ENCODE results near the gene INSL3. TPM values are rescaled to one million over a fixed set of nuclear protein-coding genes. Genes with fewer than 3 reads are reported as not detected.

Gene INSL3
- total RNA-seq, 1 donor from 2014 or later: not detected

- Histone ChIP-seq H3F3A (ENCODE audit: low read depth) (no peaks in the 10 kb centered on the region), H3K4me2 (no peak overlapping the region), H3K27me3 (no peaks in the 10 kb centered on the region), H3K79me2 (ENCODE audit: low read depth) (no peaks in the 10 kb centered on the region), H3K9ac (no peak overlapping the region), H3K9me3 (ENCODE audit: low read depth) (no peaks in the 10 kb centered on the region), H3K36me3 (no peaks in the 10 kb centered on the region), H2AFZ (replicated peaks) (no peak overlapping the region), H4K20me1 (ENCODE audit: low read depth) (no peaks in the 10 kb centered on the region), H3K27ac (no peak overlapping the region), H3K4me1 (no peaks in the 10 kb centered on the region), H3K4me3 (no peak overlapping the region)
- no peaks in the 10 kb centered on the region for H3K9me3 Mint-ChIP-seq
- H3K36me3 Mint-ChIP-seq: no peaks in the 10 kb centered on the region
- peak overlapping the region; percentile 6 for H3K27ac Mint-ChIP-seq
- no peaks in the 10 kb centered on the region for H3K4me1 Mint-ChIP-seq
- TF ChIP-seq CTCF (IDR thresholded peaks at IDR 0.05) (no peak), EZH2phosphoT487 (IDR thresholded peaks at IDR 0.05) (no peak), EZH2 (IDR thresholded peaks at IDR 0.05) (no peak)
- DNase-seq (ENCODE audit: low spot score): no peak
- H3K4me3 Mint-ChIP-seq: no peak overlapping the region
- H3K27me3 Mint-ChIP-seq (ENCODE audit: insufficient read depth, low read depth): peaks cover 7% of the 10 kb centered on the region
Measured at GRCh38 chr19:17812099-17812498, 9.2 kb downstream of the INSL3 start.

- Mint-ChIP-seq H3K36me3 (no peaks in the 10 kb centered on the region), H3K9me3 (no peaks in the 10 kb centered on the region), H3K27ac (no peak overlapping the region), H3K4me1 (no peaks in the 10 kb centered on the region), H3K4me3 (no peak overlapping the region), H3K27me3 (ENCODE audit: insufficient read depth, low read depth) (peaks cover 7% of the 10 kb centered on the region)
- H3F3A ChIP-seq (ENCODE audit: low read depth): no peaks in the 10 kb centered on the region
- H4K20me1 ChIP-seq (ENCODE audit: low read depth): no peaks in the 10 kb centered on the region
- no peaks in the 10 kb centered on the region for H3K4me1 ChIP-seq
- H3K27me3 ChIP-seq: no peaks in the 10 kb centered on the region
- no peaks in the 10 kb centered on the region for H3K9me3 ChIP-seq (ENCODE audit: low read depth)
- no peak overlapping the region for H2AFZ ChIP-seq (replicated peaks)
- H3K9ac ChIP-seq: no peak overlapping the region
- H3K79me2 ChIP-seq (ENCODE audit: low read depth): no peaks in the 10 kb centered on the region
- no peak overlapping the region for H3K4me3 ChIP-seq
- H3K4me2 ChIP-seq: no peak overlapping the region
- H3K27ac ChIP-seq: no peak overlapping the region
- no peaks in the 10 kb centered on the region for H3K36me3 ChIP-seq
- no peak for TF ChIP-seq EZH2phosphoT487 (IDR thresholded peaks at IDR 0.05)
- TF ChIP-seq CTCF (IDR thresholded peaks at IDR 0.05): no peak
- TF ChIP-seq EZH2 (IDR thresholded peaks at IDR 0.05): no peak
- no peak for DNase-seq (ENCODE audit: low spot score)
Measured at GRCh38 chr19:17811681-17812080, 9.6 kb downstream of the INSL3 start.

- H3K27me3 ChIP-seq: no peaks in the 10 kb centered on the region
- no peaks in the 10 kb centered on the region for H3K4me1 Mint-ChIP-seq
- no peak overlapping the region for H3K27ac Mint-ChIP-seq
Measured at GRCh38 chr19:17811103-17811502, 10.2 kb downstream of the INSL3 start.

More at GRCh38 chr19:17811103-17811502, 10.2 kb downstream of the INSL3 start:
- Histone ChIP-seq H3K36me3 (no peaks in the 10 kb centered on the region), H3K4me3 (no peak overlapping the region), H3K4me1 (no peaks in the 10 kb centered on the region), H3K9me3 (ENCODE audit: low read depth) (no peaks in the 10 kb centered on the region), H3F3A (ENCODE audit: low read depth) (no peaks in the 10 kb centered on the region), H3K4me2 (no peak overlapping the region), H4K20me1 (ENCODE audit: low read depth) (no peaks in the 10 kb centered on the region), H3K27ac (no peak overlapping the region), H2AFZ (replicated peaks) (no peak overlapping the region), H3K9ac (no peak overlapping the region), H3K79me2 (ENCODE audit: low read depth) (no peaks in the 10 kb centered on the region)
- Mint-ChIP-seq H3K9me3 (no peaks in the 10 kb centered on the region), H3K36me3 (no peaks in the 10 kb centered on the region), H3K27me3 (ENCODE audit: insufficient read depth, low read depth) (peaks cover 7% of the 10 kb centered on the region), H3K4me3 (no peak overlapping the region)
- DNase-seq (ENCODE audit: low spot score): no peak
- TF ChIP-seq CTCF (IDR thresholded peaks at IDR 0.05) (no peak), EZH2 (IDR thresholded peaks at IDR 0.05) (no peak), EZH2phosphoT487 (IDR thresholded peaks at IDR 0.05) (no peak)

All from neural progenitor cell (in vitro differentiated cells).